A673 (cell line): ENCODE measurements around the gene SIRT2. TPM values are rescaled to one million over a fixed set of nuclear protein-coding genes. Genes with fewer than 3 reads are reported as not detected.
"Not testable (repeated sequence)": the region's sequence is repeated elsewhere in the genome, so short reads cannot be mapped to it uniquely, and the experiment has no call there.

Experiments
- BruUV-seq: library from RNA; stranded (reverse); fragments of 400-500 nt; replicated peaks from 2 replicates; lab custom pipeline; 2021; lab: Mats Ljungman, UMichigan
- CTCF ChIA-PET: fragments of 300-600 bp; sonication (Branson Sonifier 250); formaldehyde crosslinking; loops from one replicate; lab custom pipeline; 2022; ENCODE audit warnings: antibody characterized with exemption; lab: Charles Lee
- POLR2A ChIA-PET: fragments of 300-600 bp; sonication (Branson Sonifier 250); formaldehyde crosslinking; loops from one replicate; lab custom pipeline; 2022; ENCODE audit warnings: antibody characterized with exemption; ENCODE audit not compliant: low non-redundant PET; lab: Charles Lee
- DNase-seq: peaks from one replicate; pipeline ENCODE4 v3.0.0-alpha.2; 2015; ENCODE audit warnings: low spot score
- H3K27ac ChIP-seq: fragments of 200-600 bp; sonication (generic); 2 replicates; pipeline ENCODE4 v1.5.1; 2016; ENCODE audit warnings: mixed run types, low read depth, mild to moderate bottlenecking, mixed read lengths, antibody characterized with exemption, low read length; ENCODE audit not compliant: poor library complexity, severe bottlenecking
- H3K27me3 ChIP-seq: fragments of 200-600 bp; sonication (generic); replicated peaks from 2 replicates; pipeline ENCODE4 v1.6.1; 2017; ENCODE audit warnings: mixed run types, low read depth, mild to moderate bottlenecking, mixed read lengths, antibody characterized with exemption, low read length; ENCODE audit not compliant: insufficient read depth, poor library complexity
- H3K36me3 ChIP-seq: fragments of 200-600 bp; sonication (generic); 2 replicates; pipeline ENCODE4 v1.6.1; 2016; ENCODE audit warnings: mixed run types, mild to moderate bottlenecking, mixed read lengths, antibody characterized with exemption, low read length; ENCODE audit not compliant: insufficient read depth, poor library complexity, severe bottlenecking
- H3K4me1 ChIP-seq: fragments of 200-600 bp; sonication (generic); 2 replicates; pipeline ENCODE4 v1.6.1; 2017; ENCODE audit warnings: mixed run types, mild to moderate bottlenecking, mixed read lengths, antibody characterized with exemption, low read length; ENCODE audit not compliant: insufficient read depth, poor library complexity, severe bottlenecking
- H3K4me3 ChIP-seq: fragments of 200-600 bp; sonication (generic); 2 replicates; pipeline ENCODE4 v1.5.1; 2016; ENCODE audit warnings: low read depth, mixed run types, mild to moderate bottlenecking, mixed read lengths, low read length; ENCODE audit not compliant: poor library complexity, severe bottlenecking
- H3K9me3 ChIP-seq: fragments of 200-600 bp; sonication (generic); 2 replicates; pipeline ENCODE4 v1.6.1; 2016; ENCODE audit warnings: mixed run types, low read depth, mild to moderate bottlenecking, mixed read lengths, antibody characterized with exemption, low read length; ENCODE audit not compliant: poor library complexity, severe bottlenecking
- CTCF ChIP-seq: fragments of 300-800, 200-600 bp; sonication (generic); conservative IDR thresholded peaks from 2 replicates; pipeline ENCODE4 v1.5.1; 2017; ENCODE audit warnings: low read depth, mild to moderate bottlenecking, antibody characterized with exemption, low read length, moderate library complexity, mixed read lengths
- EZH2 ChIP-seq: fragments of 200-600 bp; sonication (generic); IDR thresholded peaks from 2 replicates; pipeline ENCODE4 v1.6.1; 2017; ENCODE audit warnings: borderline replicate concordance, low read depth, mild to moderate bottlenecking, mixed read lengths, antibody characterized with exemption, low read length; ENCODE audit not compliant: poor library complexity, severe bottlenecking
- intact Hi-C: fragments of 100-400 bp; cut with micrococcal nuclease; formaldehyde crosslinking; loops from one replicate; pipeline ENCODE4 v1.10.0; 2022; ENCODE audit not compliant: unreplicated experiment
- total RNA-seq: library from RNA; stranded (reverse); gene quantifications from 2 replicates; pipeline ENCODE4 v1.2.3, GENCODE V29; 2021

SIRT2 gene
- total RNA-seq, 1 experiment from 2014 or later: 32.2 TPM

GRCh38 chr19:38891771-38892170 is 7.6 kb downstream of the SIRT2 start:
- POLR2A ChIA-PET: no interaction called here
- CTCF ChIA-PET: no interaction called here
- intact Hi-C loops: no loop called here
- Histone ChIP-seq H3K36me3 (no peaks in the 10 kb centered on the region), H3K4me3 (no peak overlapping the region), H3K9me3 (no peaks in the 10 kb centered on the region), H3K4me1 (no peaks in the 10 kb centered on the region), H3K27ac (no peak overlapping the region), H3K27me3 (no peaks in the 10 kb centered on the region)
- no TSS peak for BruUV-seq
- TF ChIP-seq EZH2 (no peak), CTCF (no peak)
- DNase-seq: no peak

GRCh38 chr19:38890686-38891085 is 8.7 kb downstream of the SIRT2 start:
- CTCF ChIA-PET: no interaction called here
- TF ChIP-seq CTCF (no peak), EZH2 (no peak)
- intact Hi-C loops: no loop called here
- H3K4me3 ChIP-seq: no peak overlapping the region
- POLR2A ChIA-PET: no interaction called here
- DNase-seq: no peak
- H3K27ac ChIP-seq: no peak overlapping the region
- H3K9me3 ChIP-seq: no peaks in the 10 kb centered on the region
- H3K36me3 ChIP-seq: no peaks in the 10 kb centered on the region
- no peaks in the 10 kb centered on the region for H3K4me1 ChIP-seq
- no peaks in the 10 kb centered on the region for H3K27me3 ChIP-seq
- BruUV-seq: no TSS peak

GRCh38 chr19:38889803-38890202 is 9.6 kb downstream of the SIRT2 start:
- POLR2A ChIA-PET: no interaction called here
- TF ChIP-seq EZH2: no peak
- Histone ChIP-seq H3K27ac (no peak overlapping the region), H3K27me3 (no peaks in the 10 kb centered on the region), H3K4me3 (no peak overlapping the region), H3K36me3 (no peaks in the 10 kb centered on the region), H3K4me1 (no peaks in the 10 kb centered on the region), H3K9me3 (no peaks in the 10 kb centered on the region)
- no peak for DNase-seq
- intact Hi-C loops: no loop called here
- CTCF ChIA-PET: no interaction called here
- no TSS peak for BruUV-seq

GRCh38 chr19:38888876-38889275 is 10.5 kb downstream of the SIRT2 start:
- H3K27me3 ChIP-seq: no peaks in the 10 kb centered on the region
- H3K4me1 ChIP-seq: no peaks in the 10 kb centered on the region
- H3K4me3 ChIP-seq: no peak overlapping the region
- no peak for DNase-seq
- intact Hi-C loops: no loop called here
- BruUV-seq: no TSS peak
- no peaks in the 10 kb centered on the region for H3K36me3 ChIP-seq
- no peak for TF ChIP-seq CTCF
- no peak for TF ChIP-seq EZH2
- CTCF ChIA-PET: interaction anchor here (1.5 kb wide), 1 partner anchor 11 kb away, joined by 7 read pairs; the partner anchor contains the start of gene NFKBIB
- POLR2A ChIA-PET: no interaction called here
- H3K9me3 ChIP-seq: no peaks in the 10 kb centered on the region
- no peak overlapping the region for H3K27ac ChIP-seq

- CTCF ChIA-PET, H3K27me3 ChIP-seq, BruUV-seq, H3K27ac ChIP-seq, H3K4me1 ChIP-seq, DNase-seq, intact Hi-C loops, H3K9me3 ChIP-seq, POLR2A ChIA-PET, H3K4me3 ChIP-seq, H3K36me3 ChIP-seq: not testable (repeated sequence)
These were observed 14.7 kb downstream of the SIRT2 start for GRCh38 chr19:38884691-38885090.
